Prostate gland (tissue), 2 donors: ENCODE data around the gene COL9A3. TPM values are rescaled to one million over a fixed set of nuclear protein-coding genes. Genes with fewer than 3 reads are reported as not detected.

Experiments used
- DNase-seq: peaks from one replicate; pipeline ENCODE4 v3.0.0-alpha.2; 2019; ENCODE audit warnings: low spot score
- H3K27ac ChIP-seq, 2 donors: fragments of 200-600 bp; sonication (generic); 2 replicates each; pipeline ENCODE4 v1.5.1; 2017 to 2019
- H3K27me3 ChIP-seq: fragments of 200-600 bp; sonication (generic); replicated peaks from 2 replicates; pipeline ENCODE4 v1.5.1; 2019; ENCODE audit not compliant: insufficient read depth
- H3K36me3 ChIP-seq, 2 donors: fragments of 200-600 bp; sonication (generic); 1 replicate in 1 of 2; 2 replicates in 1 of 2; pipeline versions ENCODE4 v1.5.1 to v1.8.1; 2017 to 2019
- H3K4me1 ChIP-seq: fragments of 200-600 bp; sonication (generic); replicated peaks from 2 replicates; pipeline ENCODE4 v1.5.1; 2019
- H3K4me3 ChIP-seq, 2 donors: fragments of 200-600 bp; sonication (generic); 2 replicates each; pipeline ENCODE4 v1.5.1; 2017 to 2019
- H3K9me3 ChIP-seq: fragments of 200-600 bp; sonication (generic); 2 replicates; pipeline ENCODE4 v1.5.1; 2017
- CTCF ChIP-seq, 4 experiments: fragments of 200-600 bp in 2 of 4; fragments of 450-650 bp in 2 of 4; sonication (generic) in 2 of 4; IDR thresholded peaks; 1 replicate in 3 of 4; 2 replicates in 1 of 4; pipeline ENCODE4 v1.5.1; 2016 to 2019; ENCODE audit warnings: antibody characterized with exemption in 4 of 4, mild to moderate bottlenecking in 2 of 4, moderate library complexity in 2 of 4
- POLR2A ChIP-seq: fragments of 450-650 bp; IDR thresholded peaks from one replicate; pipeline ENCODE4 v1.6.1; 2016; ENCODE audit warnings: antibody characterized with exemption, mild to moderate bottlenecking
- POLR2AphosphoS5 ChIP-seq: sonication (generic); formaldehyde crosslinking; IDR thresholded peaks from one replicate; pipeline ENCODE4 v1.6.1; 2017; ENCODE audit warnings: antibody characterized with exemption
- WGBS: methylation state at CpG from one replicate; pipeline ENCODE4 v1.1.5; 2018; 5-methylcytosine and 5-hydroxymethylcytosine counted together
- intact Hi-C: fragments of 100-400 bp; cut with DNase I; formaldehyde crosslinking; loops from one replicate; pipeline ENCODE4 v1.14.2; 2022
- total RNA-seq, 2 donors: library from RNA; depleted of rRNA; stranded (reverse); fragments of >200 nt; gene quantifications; one replicate each; pipeline ENCODE4 v1.1.0, GENCODE V29; 2016

Gene COL9A3
- total RNA-seq, 2 donors from 2014 or later = 5.8 to 6.5 TPM

- no peak for DNase-seq
- Histone ChIP-seq H3K4me3 (no peak overlapping the region), H3K27ac (no peak overlapping the region), H3K27me3 (no peaks in the 10 kb centered on the region), H3K36me3 (no peaks in the 10 kb centered on the region), H3K9me3 (no peaks in the 10 kb centered on the region), H3K4me1 (peaks cover 7% of the 10 kb centered on the region)
- WGBS = 70% methylated on average over 14 of the region's 14 CpGs
- intact Hi-C loops = no loop called here
- TF ChIP-seq POLR2AphosphoS5 (no peak), CTCF (IDR thresholded peaks at IDR 0.05) (no peak), POLR2A (no peak)
These were observed 16.1 kb downstream of the COL9A3 start for GRCh38 chr20:62832951-62833391.

GRCh38 chr20:62834967-62835730, 18.3 kb downstream of the COL9A3 start:
- TF ChIP-seq CTCF (IDR thresholded peaks at IDR 0.05) (no peak), POLR2A (no peak), POLR2AphosphoS5 (no peak)
- no peak for DNase-seq
- H3K4me3 ChIP-seq = no peak overlapping the region
- no peaks in the 10 kb centered on the region for H3K36me3 ChIP-seq
- 84% methylated on average over 24 of the region's 24 CpGs for WGBS
- intact Hi-C loops = no loop called here
- H3K4me1 ChIP-seq = peaks cover 7% of the 10 kb centered on the region
- no peaks in the 10 kb centered on the region for H3K27me3 ChIP-seq
- H3K9me3 ChIP-seq = no peaks in the 10 kb centered on the region
- no peak overlapping the region for H3K27ac ChIP-seq

- Histone ChIP-seq H3K36me3 (no peaks in the 10 kb centered on the region), H3K4me3 (no peak overlapping the region), H3K27me3 (no peaks in the 10 kb centered on the region), H3K4me1 (peaks cover 7% of the 10 kb centered on the region), H3K27ac (no peak overlapping the region), H3K9me3 (no peaks in the 10 kb centered on the region)
- no peak for DNase-seq
- no peak for TF ChIP-seq CTCF (IDR thresholded peaks at IDR 0.05)
- no peak for TF ChIP-seq POLR2A
- TF ChIP-seq POLR2AphosphoS5 = no peak
- 77% methylated on average over 52 of the region's 52 CpGs for WGBS
- intact Hi-C loops = no loop called here
These were observed 19.3 kb downstream of the COL9A3 start for GRCh38 chr20:62835931-62836861.

GRCh38 chr20:62836967-62837490, 20.2 kb downstream of the COL9A3 start:
- H3K27me3 ChIP-seq = no peaks in the 10 kb centered on the region
- H3K9me3 ChIP-seq = no peaks in the 10 kb centered on the region
- H3K36me3 ChIP-seq = no peaks in the 10 kb centered on the region
- TF ChIP-seq POLR2AphosphoS5 = no peak
- TF ChIP-seq CTCF (IDR thresholded peaks at IDR 0.05) = no peak
- no peak for TF ChIP-seq POLR2A
- no peak overlapping the region for H3K4me3 ChIP-seq
- WGBS = 92% methylated on average over 19 of the region's 19 CpGs
- DNase-seq = no peak
- intact Hi-C loops = no loop called here
- peaks cover 5% of the 10 kb centered on the region for H3K4me1 ChIP-seq
- H3K27ac ChIP-seq = no peak overlapping the region
